Measurements from ENCODE around the gene ENO3.
A peak's percentile ranks its signal among the peaks of the same experiment; 100 is the strongest.

The ENO3 gene

DNA sequence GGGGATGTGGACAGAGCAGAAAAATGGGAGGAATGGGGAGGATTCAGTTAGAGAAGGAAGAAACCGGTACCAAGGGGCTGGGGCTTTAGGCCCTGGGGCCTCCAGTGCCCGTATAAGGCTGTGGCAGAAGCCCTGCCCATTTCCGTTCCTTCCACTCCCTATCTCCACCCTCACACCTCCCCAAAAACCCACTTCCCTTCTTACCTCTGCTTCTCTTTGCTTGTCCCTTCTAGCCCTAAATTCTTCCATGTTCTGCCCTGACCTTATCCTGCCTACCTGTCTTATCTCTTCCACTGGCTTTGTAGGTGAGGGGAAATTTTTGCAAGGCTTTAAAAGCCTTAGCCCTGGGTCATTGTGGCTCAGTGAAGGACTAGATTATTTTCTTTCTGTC, 6.8 kb upstream of the ENO3 start:
- DNase-seq (ENCODE audit: low read depth) = no peak
- no peak for TF ChIP-seq CTCF (conservative IDR thresholded peaks at IDR 0.05; ENCODE audit: low read depth, low read length)
- no peak overlapping the region for H3K4me3 ChIP-seq (ENCODE audit: low read length)

- no peak overlapping the region for H3K4me3 ChIP-seq (ENCODE audit: low read length)
- no peak for TF ChIP-seq CTCF (conservative IDR thresholded peaks at IDR 0.05; ENCODE audit: low read depth, low read length)
- no peak for DNase-seq (ENCODE audit: low read depth)
Observed at GRCh38 chr17:4944554-4945175, 6.3 kb upstream of the ENO3 start.

DNA sequence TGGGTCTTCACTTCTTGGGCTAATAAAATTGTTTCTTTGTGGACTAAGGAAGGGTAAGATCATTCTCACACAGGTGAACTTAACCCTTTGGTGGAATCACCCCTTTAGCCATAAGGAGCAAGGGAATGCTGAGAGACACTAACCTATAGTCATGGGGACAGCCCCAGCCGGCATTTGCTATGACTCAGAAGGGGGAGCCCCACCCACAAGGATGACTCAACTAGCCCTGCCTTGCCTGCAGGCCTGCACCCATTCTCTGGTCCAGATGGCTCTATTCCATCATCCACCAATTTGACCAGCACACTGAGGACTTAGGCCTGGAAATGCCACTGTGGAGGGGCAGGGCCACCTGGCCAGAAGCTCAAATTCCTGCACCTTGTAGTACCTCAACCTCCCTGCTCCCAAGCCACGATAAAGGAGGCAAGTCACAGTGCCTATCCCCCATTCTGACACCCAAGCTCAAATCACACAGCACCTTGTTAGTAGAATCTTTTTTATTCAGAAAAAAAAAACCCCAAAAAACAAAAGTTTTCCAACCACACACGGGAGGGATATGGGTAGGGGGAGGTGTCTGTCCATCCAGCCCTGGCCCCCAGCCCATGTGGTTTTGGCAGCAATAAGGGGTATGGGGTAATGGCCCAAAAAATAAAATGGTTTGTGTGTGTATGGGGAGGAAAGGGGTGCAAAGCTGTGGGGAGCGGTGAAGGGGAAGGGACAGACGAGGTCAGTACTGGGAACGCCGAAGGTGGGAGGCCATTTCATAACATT, 5.6 kb upstream of the ENO3 start:
- no peak for DNase-seq (ENCODE audit: low read depth)
- TF ChIP-seq CTCF (conservative IDR thresholded peaks at IDR 0.05; ENCODE audit: low read depth, low read length) = no peak
- H3K4me3 ChIP-seq (ENCODE audit: low read length) = peak overlapping the region; percentile 29

- DNase-seq (ENCODE audit: low read depth) = no peak
- TF ChIP-seq CTCF (conservative IDR thresholded peaks at IDR 0.05; ENCODE audit: low read depth, low read length) = no peak
- peak overlapping the region; percentile 93 for H3K4me3 ChIP-seq (ENCODE audit: low read length)
Observed at GRCh38 chr17:4945944-4946280, 5.0 kb upstream of the ENO3 start.

GRCh38 chr17:4946312-4946976, 4.5 kb upstream of the ENO3 start:
- TF ChIP-seq CTCF (conservative IDR thresholded peaks at IDR 0.05; ENCODE audit: low read depth, low read length) = no peak
- H3K4me3 ChIP-seq (ENCODE audit: low read length) = peak overlapping the region; percentile 93
- no peak for DNase-seq (ENCODE audit: low read depth)

DNA sequence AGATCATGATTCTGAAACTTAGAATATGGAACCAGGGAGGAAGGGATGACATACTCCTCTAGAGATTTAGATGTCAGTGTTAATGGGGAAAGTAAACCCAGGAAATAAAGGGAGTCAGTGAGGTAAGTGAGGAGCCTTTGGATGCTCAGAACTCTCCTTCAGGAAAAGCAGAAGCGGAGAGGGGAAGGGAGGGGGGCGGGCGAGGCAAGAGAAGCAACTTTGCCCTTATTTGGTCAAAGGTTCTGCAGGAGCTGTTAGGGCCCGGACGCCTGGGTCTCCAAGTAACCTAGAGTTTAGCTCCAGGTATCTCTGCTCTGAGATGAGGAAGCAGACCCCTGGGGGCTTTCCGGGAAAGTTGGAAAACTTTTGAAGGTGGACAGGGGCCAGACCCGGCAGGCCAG, 3.9 kb upstream of the ENO3 start:
- peak overlapping the region; percentile 93 for H3K4me3 ChIP-seq (ENCODE audit: low read length)
- TF ChIP-seq CTCF (conservative IDR thresholded peaks at IDR 0.05; ENCODE audit: low read depth, low read length) = no peak
- DNase-seq (ENCODE audit: low read depth) = no peak

Data from retinal pigment epithelial cell (primary cell).